ENCODE results near the gene VSTM2L.

- no peak for TF ChIP-seq SNAI2 (CRISPR knock-in tag; IDR thresholded peaks at IDR 0.05)
- no peak for TF ChIP-seq ARNTL (CRISPR knock-in tag; IDR thresholded peaks at IDR 0.05; ENCODE audit: borderline replicate concordance, low read depth)
- TF ChIP-seq PPARA (CRISPR knock-in tag; IDR thresholded peaks at IDR 0.05; ENCODE audit: borderline replicate concordance): no peak
- TF ChIP-seq ZNF565 (CRISPR knock-in tag; conservative IDR thresholded peaks at IDR 0.05; ENCODE audit: low read depth): no peak
- TF ChIP-seq PATZ1 (CRISPR knock-in tag; IDR thresholded peaks at IDR 0.05; ENCODE audit: borderline replicate concordance): no peak
- no peak for TF ChIP-seq CSDC2 (CRISPR knock-in tag; IDR thresholded peaks at IDR 0.05)
Observed at GRCh38 chr20:37934634-37935375, 31.9 kb downstream of the VSTM2L start.
